SK-N-SH (cell line): ENCODE measurements around the gene SIK2. TPM values are rescaled to one million over a fixed set of nuclear protein-coding genes. Genes with fewer than 3 reads are reported as not detected.

Experiments
- CTCF ChIA-PET: fragments of 300-600, 350-600 bp; formaldehyde crosslinking; extraction: SDS; loops from one replicate; lab custom pipeline; 2021; lab: Yijun Ruan, JAX
- POLR2A ChIA-PET: fragments of 350-600 bp; sonication (Branson Sonifier 250); formaldehyde crosslinking; extraction: SDS; loops from one replicate; lab custom pipeline; 2020; ENCODE audit warnings: antibody characterized with exemption, inconsistent platforms; lab: Yijun Ruan, JAX
- DNase-seq: peaks from one replicate; pipeline ENCODE4 v3.0.0; 2012
- H2AFZ ChIP-seq: fragments of 200-600 bp; sonication (generic); 2 replicates; pipeline ENCODE4 v1.8.1; 2016; ENCODE audit warnings: antibody characterized with exemption, mild to moderate bottlenecking, low read depth
- H3F3A ChIP-seq: fragments of 200-600 bp; sonication (generic); replicated peaks from 2 replicates; pipeline ENCODE3; 2016; ENCODE audit warnings: antibody characterized with exemption, mild to moderate bottlenecking; ENCODE audit not compliant: insufficient read depth
- H3K27ac ChIP-seq, 2 experiments: fragments of 200-500 bp in 1 of 2; fragments of 200-600 bp in 1 of 2; sonication (Bioruptor generic) in 1 of 2; sonication (generic), shearing (Covaris generic) in 1 of 2; 2 replicates each; pipeline versions ENCODE4 v1.5.1 to v1.6.1; 2014 to 2016; ENCODE audit warnings: low read depth in 2 of 2, inconsistent platforms in 1 of 2, low read length in 1 of 2, mild to moderate bottlenecking in 1 of 2, mixed read lengths in 1 of 2
- H3K27me3 ChIP-seq: fragments of 200-600 bp; sonication (generic), shearing (Covaris generic); 2 replicates; pipeline ENCODE4 v1.6.1; 2016; ENCODE audit warnings: mixed run types; ENCODE audit not compliant: insufficient read depth
- H3K36me3 ChIP-seq, 2 experiments: fragments of 200-500 bp in 1 of 2; fragments of 200-600 bp in 1 of 2; sonication (Bioruptor generic) in 1 of 2; sonication (generic) in 1 of 2; replicated peaks in 1 of 2; 2 replicates each; pipeline versions ENCODE3 to v1.5.1; 2014 to 2016; ENCODE audit warnings: low read length in 1 of 2, mild to moderate bottlenecking in 1 of 2; ENCODE audit not compliant: insufficient read depth in 2 of 2, control insufficient read depth in 1 of 2
- H3K4me1 ChIP-seq, 2 experiments: fragments of 200-500 bp in 1 of 2; fragments of 200-600 bp in 1 of 2; sonication (Bioruptor generic) in 1 of 2; sonication (generic), shearing (Covaris generic) in 1 of 2; 2 replicates each; pipeline versions ENCODE4 v1.5.1 to v1.6.1; 2014 to 2016; ENCODE audit warnings: low read depth in 1 of 2, low read length in 1 of 2, mixed run types in 1 of 2; ENCODE audit not compliant: insufficient read depth in 2 of 2, control insufficient read depth in 1 of 2
- H3K4me2 ChIP-seq: fragments of 200-600 bp; sonication (generic), shearing (Covaris generic); 2 replicates; pipeline ENCODE4 v1.6.1; 2017; ENCODE audit warnings: mixed run types
- H3K4me3 ChIP-seq, 2 experiments: fragments of 200-500 bp in 1 of 2; fragments of 200-600 bp in 1 of 2; sonication (Bioruptor generic) in 1 of 2; sonication (generic), shearing (Covaris generic) in 1 of 2; 2 replicates each; pipeline versions ENCODE4 v1.5.1 to v1.8.1; 2014 to 2016; ENCODE audit warnings: low read depth in 2 of 2, inconsistent platforms in 1 of 2, low read length in 1 of 2, mild to moderate bottlenecking in 1 of 2, mixed read lengths in 1 of 2, moderate library complexity in 1 of 2
- H3K79me2 ChIP-seq: fragments of 200-600 bp; sonication (generic); 2 replicates; pipeline ENCODE4 v1.8.1; 2017; ENCODE audit warnings: mild to moderate bottlenecking; ENCODE audit not compliant: insufficient read depth
- H3K9ac ChIP-seq: fragments of 200-600 bp; sonication (generic); 2 replicates; pipeline ENCODE4 v1.6.1; 2017; ENCODE audit warnings: mixed run types
- H3K9me2 ChIP-seq: fragments of 200-600 bp; sonication (generic); 2 replicates; pipeline ENCODE4 v1.6.1; 2017; ENCODE audit warnings: mixed run types
- H3K9me3 ChIP-seq: fragments of 200-600 bp; sonication (generic); 2 replicates; pipeline ENCODE4 v1.6.1; 2017; ENCODE audit warnings: mixed run types, mild to moderate bottlenecking, moderate library complexity
- H4K20me1 ChIP-seq: fragments of 200-600 bp; sonication (generic); 2 replicates; pipeline ENCODE4 v1.6.1; 2017; ENCODE audit warnings: mild to moderate bottlenecking, mixed run types; ENCODE audit not compliant: insufficient read depth
- CHD2 ChIP-seq: fragments of 150-350 bp; IDR thresholded peaks from 2 replicates; pipeline ENCODE4 v1.6.1; 2018; ENCODE audit warnings: low read length; ENCODE audit not compliant: partially characterized antibody
- EZH2phosphoT487 ChIP-seq: fragments of 200-600 bp; sonication (generic); IDR thresholded peaks from 2 replicates; pipeline ENCODE4 v1.6.1; 2017; ENCODE audit warnings: low read depth, mixed run types, mild to moderate bottlenecking, antibody characterized with exemption, moderate library complexity, borderline replicate concordance
- FOSL2 ChIP-seq: IDR thresholded peaks from 2 replicates; pipeline ENCODE4 v1.4.0; 2012; ENCODE audit warnings: low read depth, mild to moderate bottlenecking, moderate library complexity, borderline replicate concordance
- GABPA ChIP-seq: IDR thresholded peaks from 2 replicates; pipeline ENCODE4 v1.4.0; 2012; ENCODE audit warnings: low read depth, mild to moderate bottlenecking
- IRF3 ChIP-seq: fragments of 150-350 bp; IDR thresholded peaks from 2 replicates; pipeline ENCODE4 v1.6.1; 2016; ENCODE audit warnings: mild to moderate bottlenecking, low read depth, low read length
- MAX ChIP-seq: IDR thresholded peaks from 2 replicates; pipeline ENCODE4 v1.4.0; 2012; ENCODE audit warnings: low read depth
- NRF1 ChIP-seq: IDR thresholded peaks from 2 replicates; pipeline ENCODE4 v1.6.1; 2012; ENCODE audit warnings: low read depth, mild to moderate bottlenecking, low read length
- PBX3 ChIP-seq: IDR thresholded peaks from 2 replicates; pipeline ENCODE4; 2012
- REST ChIP-seq: IDR thresholded peaks from 2 replicates; pipeline ENCODE4 v1.6.1; 2012; ENCODE audit warnings: mild to moderate bottlenecking, low read depth, low read length, moderate library complexity
- RFX5 ChIP-seq: IDR thresholded peaks from 2 replicates; pipeline ENCODE4 v1.6.1; 2012; ENCODE audit warnings: mild to moderate bottlenecking, improper control_type of control experiment, low read length
- TAF1 ChIP-seq: IDR thresholded peaks from 2 replicates; pipeline ENCODE4 v1.6.1; 2012; ENCODE audit warnings: low read depth, mild to moderate bottlenecking, low read length, moderate library complexity, borderline replicate concordance
- TCF12 ChIP-seq: IDR thresholded peaks from 2 replicates; pipeline ENCODE4 v1.4.0; 2012
- USF2 ChIP-seq: fragments of 150-350 bp; IDR thresholded peaks from 2 replicates; pipeline ENCODE4 v1.6.1; 2017; ENCODE audit warnings: antibody characterized with exemption, low read length, low read depth, borderline replicate concordance
- WGBS: methylation state at CpG from one replicate; pipeline ENCODE4 v1.1.6; 2017; ENCODE audit warnings: low lambda C conversion rate; 5-methylcytosine and 5-hydroxymethylcytosine counted together
- polyA plus RNA-seq, 3 experiments: library from polyadenylated mRNA; depleted of rRNA; stranded (reverse); fragments of >200 nt; gene quantifications; 2 replicates each; pipeline ENCODE4 v1.2.3, GENCODE V29; 2012

The SIK2 gene
- polyA plus RNA-seq, 1 of the 3 experiments (the other 2 are of a cell fraction) = 8.9 TPM

GRCh38 chr11:111729071-111729830, 127.0 kb downstream of the SIK2 start:
- Histone ChIP-seq H3F3A (peaks cover 6% of the 10 kb centered on the region), H3K27me3 (no peaks in the 10 kb centered on the region), H3K4me1 (peaks cover 21 to 45% of the 10 kb centered on the region in 2 experiments), H3K79me2 (no peaks in the 10 kb centered on the region), H3K9ac (no peak overlapping the region), H3K9me2 (no peaks in the 10 kb centered on the region), H3K9me3 (no peaks in the 10 kb centered on the region), H4K20me1 (no peaks in the 10 kb centered on the region), H3K4me3 (no peak overlapping the region), H3K36me3 (peaks cover 20 to 35% of the 10 kb centered on the region in 2 experiments), H3K4me2 (no peak overlapping the region), H2AFZ (no peak overlapping the region), H3K27ac (no peak overlapping the region)
- POLR2A ChIA-PET = no interaction called here
- 97% methylated on average over 10 of the region's 10 CpGs for WGBS
- CTCF ChIA-PET = interaction anchor here (0.8 to 1.1 kb wide), 2 partner anchors 40 to 125 kb away, joined by 3 to 5 read pairs; no protein-coding TSS in a partner anchor
- no peak for DNase-seq
- TF ChIP-seq FOSL2 = no peak
- no peak for TF ChIP-seq REST
- no peak for TF ChIP-seq RFX5

- H2AFZ ChIP-seq = no peak overlapping the region
- no peaks in the 10 kb centered on the region for H3K27me3 ChIP-seq
- no peak overlapping the region for H3K4me3 ChIP-seq
- H3K4me2 ChIP-seq = no peak overlapping the region
- peaks cover 17 to 29% of the 10 kb centered on the region in 2 experiments for H3K36me3 ChIP-seq
- peaks cover 11% of the 10 kb centered on the region for H3F3A ChIP-seq
- 93% methylated on average over 9 of the region's 9 CpGs for WGBS
- H3K9ac ChIP-seq = no peak overlapping the region
- H3K9me2 ChIP-seq = no peaks in the 10 kb centered on the region
- POLR2A ChIA-PET = no interaction called here
- peak overlapping the region in 1 of 2 experiments; percentile 2; a peak in 1 of 4 replicates for H3K27ac ChIP-seq
- H3K4me1 ChIP-seq = peaks cover 26 to 51% of the 10 kb centered on the region in 2 experiments
- H3K9me3 ChIP-seq = no peaks in the 10 kb centered on the region
- DNase-seq = no peak
- CTCF ChIA-PET = interaction anchor here (0.8 to 1.1 kb wide), 2 partner anchors 41 to 125 kb away, joined by 3 to 5 read pairs; no protein-coding TSS in a partner anchor
- no peaks in the 10 kb centered on the region for H3K79me2 ChIP-seq
- H4K20me1 ChIP-seq = no peaks in the 10 kb centered on the region
- TF ChIP-seq USF2 = no peak
- TF ChIP-seq REST = no peak
- TF ChIP-seq CHD2 = no peak
- TF ChIP-seq IRF3 = no peak
- TF ChIP-seq NRF1 = no peak
- TF ChIP-seq GABPA = no peak
- no peak for TF ChIP-seq MAX
- TF ChIP-seq PBX3 = no peak
- no peak for TF ChIP-seq EZH2phosphoT487
- TF ChIP-seq TCF12 = no peak
- TF ChIP-seq TAF1 = no peak
Observed at GRCh38 chr11:111729831-111730311, 127.6 kb downstream of the SIK2 start.
